Measurements from ENCODE around the gene KCNIP2. TPM values are rescaled to one million over a fixed set of nuclear protein-coding genes. Genes with fewer than 3 reads are reported as not detected.
"Not testable (repeated sequence)": the region's sequence is repeated elsewhere in the genome, so short reads cannot be mapped to it uniquely, and the experiment has no call there.

KCNIP2 gene
- polyA plus RNA-seq, 1 donor: 6.0 TPM

GRCh38 chr10:101827919-101828600, 15.5 kb downstream of the KCNIP2 start:
- DNase-seq: no peak

- DNase-seq: no peak
Observed at GRCh38 chr10:101826852-101827434, 16.7 kb downstream of the KCNIP2 start.

DNA sequence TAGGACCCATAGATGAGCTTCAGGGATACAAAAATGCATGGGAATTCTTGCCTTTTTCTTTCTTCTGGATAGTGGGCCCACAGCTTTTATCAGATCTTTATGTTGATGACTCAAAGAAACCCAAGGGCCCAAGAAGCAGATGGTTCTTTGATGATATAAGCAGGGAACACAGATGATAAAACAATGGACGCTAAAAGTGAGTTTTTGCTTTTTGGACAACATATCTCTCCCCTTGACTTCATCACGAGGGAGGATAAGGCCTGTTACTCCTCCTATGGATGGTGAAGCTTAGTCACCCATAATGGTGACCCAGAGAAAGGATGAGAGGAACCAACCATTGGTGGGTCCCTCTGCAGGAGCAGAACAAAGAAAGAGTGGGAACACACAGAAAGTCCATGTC, 18.9 kb downstream of the KCNIP2 start:
- no peak for DNase-seq

DNA sequence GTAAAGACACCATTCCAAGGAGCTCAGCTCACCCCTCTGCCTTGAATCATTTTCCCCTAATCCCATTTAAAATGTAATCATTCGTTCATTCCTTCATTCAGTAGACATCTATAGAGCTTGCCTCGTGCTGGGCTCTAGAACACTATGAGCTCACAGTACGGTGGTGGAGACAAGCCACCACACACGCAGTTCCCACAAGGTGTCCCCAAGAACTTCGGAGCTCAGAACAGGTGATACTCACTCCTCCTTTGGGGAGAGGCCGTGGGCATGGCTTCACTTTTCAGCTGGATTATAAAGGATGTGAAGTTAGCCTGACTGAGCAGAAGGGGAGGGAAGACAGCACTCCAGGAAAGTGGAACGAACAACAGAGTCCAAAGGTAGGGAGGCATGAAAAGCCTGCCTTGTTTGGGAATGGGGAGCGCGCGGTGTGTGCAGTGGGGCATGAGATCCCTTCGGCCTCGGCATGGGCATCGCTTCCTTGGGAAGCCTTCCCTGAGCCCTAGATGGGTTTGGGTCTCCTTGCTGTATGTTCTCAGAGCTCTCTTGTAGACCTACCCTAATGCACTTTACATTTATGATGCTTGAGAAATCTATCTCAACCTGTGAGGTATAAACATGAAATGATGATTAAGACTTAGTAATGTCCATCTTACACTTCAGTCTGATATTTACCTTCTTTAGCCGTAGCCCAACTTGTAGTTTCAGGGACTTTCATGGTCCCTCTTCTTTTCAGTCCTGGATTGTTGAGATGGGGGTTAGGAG, 24.5 kb downstream of the KCNIP2 start:
- DNase-seq: no peak

DNA sequence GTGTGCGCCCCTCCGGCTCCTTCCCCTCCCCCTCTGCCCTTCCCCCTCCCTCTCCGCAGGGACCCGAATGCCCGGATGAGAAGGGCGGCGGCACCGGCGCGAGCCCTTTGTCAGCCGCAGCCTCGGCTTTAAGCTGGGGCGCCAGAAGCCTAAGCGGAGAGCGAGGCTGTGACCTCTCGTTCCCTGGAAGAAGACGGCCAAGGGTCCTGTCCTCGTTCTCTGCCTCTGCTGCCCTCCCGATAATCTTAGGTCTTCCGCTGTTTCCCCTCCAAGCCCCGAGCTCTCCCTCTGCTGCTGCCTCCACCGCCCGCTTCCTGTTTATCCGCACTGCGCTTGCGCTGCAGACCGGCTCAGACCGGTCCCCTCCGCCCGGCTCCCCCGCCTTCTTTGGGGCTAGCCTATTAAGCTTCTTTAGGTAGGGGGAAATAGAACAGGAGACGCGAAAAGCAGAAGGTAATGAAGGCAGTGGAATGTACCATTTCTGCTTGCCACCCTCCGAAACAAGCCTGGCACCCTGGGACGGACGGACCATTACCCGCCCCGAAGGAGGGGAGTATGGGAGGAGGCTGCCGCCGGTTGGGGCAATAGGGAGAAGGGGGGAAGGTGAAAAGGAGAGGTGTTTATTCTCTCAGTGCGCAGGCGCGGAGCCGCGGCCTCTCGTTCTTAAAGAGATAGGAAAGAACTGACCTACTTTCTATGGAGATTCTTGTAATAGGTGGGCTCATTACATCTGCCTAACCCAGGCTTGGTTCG, 25.3 kb downstream of the KCNIP2 start, which contains the start of gene OGA:
OGA (minus strand) TSS at position 326 of the 753 bp plus-strand sequence. CDS start 422 bp downstream, outside the sequence.
- DNase-seq: peak; percentile 98

- DNase-seq: peak; percentile 91
Observed at GRCh38 chr10:101817337-101818118, 26.1 kb downstream of the KCNIP2 start.

GRCh38 chr10:101816913-101817336, 26.7 kb downstream of the KCNIP2 start:
- no peak for DNase-seq

- DNase-seq: no peak
Observed at GRCh38 chr10:101816376-101816775, 27.2 kb downstream of the KCNIP2 start.

GRCh38 chr10:101814466-101815071, 29.0 kb downstream of the KCNIP2 start:
- DNase-seq: no peak

- no peak for DNase-seq
Observed at GRCh38 chr10:101812606-101813005, 31.0 kb downstream of the KCNIP2 start.

DNA sequence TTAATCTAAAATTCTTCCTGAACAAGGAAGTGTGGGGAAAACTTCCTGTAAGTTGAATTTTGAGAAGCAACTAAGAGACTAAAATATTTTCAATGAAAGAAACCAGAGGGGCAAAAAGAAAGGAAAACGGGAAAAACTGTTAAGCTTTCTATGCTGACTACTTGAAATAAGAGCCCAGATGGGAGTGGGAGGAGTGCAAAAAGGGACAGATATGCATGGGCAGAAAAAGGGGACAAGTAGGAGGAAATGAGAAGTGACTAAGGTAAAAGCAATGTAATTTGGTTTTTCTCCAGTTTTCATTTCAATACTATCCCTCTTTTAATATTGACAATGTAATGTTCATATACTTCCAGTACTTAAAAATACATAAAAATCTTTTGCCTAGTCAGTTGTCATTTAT, 36.4 kb downstream of the KCNIP2 start:
- no peak for DNase-seq

DNA sequence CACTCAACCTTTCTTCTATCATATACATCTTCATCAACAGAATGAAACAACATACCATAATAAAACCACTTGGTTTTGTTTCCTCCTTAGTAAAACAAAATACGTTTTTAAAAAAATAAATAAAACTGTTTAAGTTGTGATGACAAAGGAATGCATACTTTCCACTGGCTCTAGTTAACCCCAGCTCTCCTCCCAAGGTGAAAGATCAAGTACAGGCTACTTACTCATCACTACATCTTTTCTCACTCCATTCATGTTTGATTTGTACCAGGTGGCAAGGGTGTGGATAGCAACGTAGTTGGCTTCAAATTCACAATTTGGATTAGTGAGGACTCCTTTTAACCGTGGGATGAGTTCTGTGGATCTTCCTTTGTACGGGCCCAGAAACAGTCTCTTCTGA, 40.1 kb downstream of the KCNIP2 start:
- no peak for DNase-seq

DNA sequence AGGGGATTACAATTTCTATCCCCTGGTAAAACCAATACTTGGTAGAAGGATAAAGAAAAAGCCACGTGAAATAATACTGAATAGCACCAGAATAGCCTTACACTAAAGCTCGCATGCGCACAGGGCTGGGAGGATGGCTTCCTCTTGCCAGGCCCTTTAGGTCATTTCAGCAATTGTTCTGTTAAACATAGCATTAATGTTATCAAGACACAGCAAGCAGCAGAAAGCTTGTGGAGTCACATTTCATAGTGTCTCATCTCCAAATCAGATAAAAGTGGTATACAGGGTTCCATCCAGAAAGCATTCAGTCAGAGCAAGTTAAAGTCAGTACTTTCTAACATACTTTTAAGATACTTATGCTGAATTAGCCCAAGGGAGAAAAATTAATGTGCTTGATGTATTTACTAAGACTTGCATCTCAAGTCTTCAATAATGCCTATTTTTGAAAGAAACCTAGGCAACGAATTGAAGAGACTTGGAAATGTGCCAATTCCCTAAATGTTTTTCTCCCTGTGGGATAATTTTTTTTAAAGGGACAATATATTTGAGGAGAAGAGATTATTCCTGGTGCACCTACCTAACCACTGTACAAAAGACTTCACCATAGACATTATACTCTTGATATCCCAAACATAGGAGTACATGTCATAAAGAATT, 46.1 kb downstream of the KCNIP2 start:
- no peak for DNase-seq

DNA sequence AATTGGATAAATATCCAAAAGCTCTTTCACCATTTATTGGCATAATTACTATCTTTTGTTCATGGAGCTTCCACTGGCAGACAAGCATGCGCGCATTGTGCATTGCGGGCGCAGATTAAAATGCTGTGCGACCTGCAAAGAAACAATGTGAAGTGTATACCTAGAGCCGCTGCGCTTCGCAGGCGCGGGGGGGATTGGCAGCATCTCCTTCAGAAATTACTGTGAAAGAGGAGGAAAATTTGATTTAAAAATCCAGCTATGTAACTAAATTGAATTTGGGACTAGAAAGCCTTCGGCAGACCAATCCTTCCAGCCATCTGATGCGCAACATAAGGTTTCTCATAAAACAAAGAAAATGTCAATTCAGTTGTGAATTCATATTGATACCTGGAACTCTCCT, 50.1 kb downstream of the KCNIP2 start:
- no peak for DNase-seq

DNA sequence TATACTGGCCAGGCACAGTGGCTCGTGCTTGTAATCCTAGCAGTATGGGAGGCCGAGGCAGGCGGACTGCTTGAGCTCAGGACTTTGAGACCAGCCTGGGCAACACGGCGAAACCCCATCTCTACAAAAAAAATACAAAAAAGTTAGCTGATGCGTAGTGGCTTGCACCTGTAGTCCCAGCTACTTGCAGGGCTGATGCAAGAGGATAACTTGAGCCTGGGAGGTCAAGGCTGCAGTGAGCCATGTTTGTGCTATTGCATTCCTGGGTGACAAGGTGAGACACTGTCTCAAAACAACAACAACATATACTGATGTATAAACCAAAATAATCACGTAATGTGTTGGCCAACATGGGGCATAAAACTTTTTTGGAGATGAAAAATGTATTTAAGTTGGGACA, 53.9 kb downstream of the KCNIP2 start:
- DNase-seq: no peak

DNA sequence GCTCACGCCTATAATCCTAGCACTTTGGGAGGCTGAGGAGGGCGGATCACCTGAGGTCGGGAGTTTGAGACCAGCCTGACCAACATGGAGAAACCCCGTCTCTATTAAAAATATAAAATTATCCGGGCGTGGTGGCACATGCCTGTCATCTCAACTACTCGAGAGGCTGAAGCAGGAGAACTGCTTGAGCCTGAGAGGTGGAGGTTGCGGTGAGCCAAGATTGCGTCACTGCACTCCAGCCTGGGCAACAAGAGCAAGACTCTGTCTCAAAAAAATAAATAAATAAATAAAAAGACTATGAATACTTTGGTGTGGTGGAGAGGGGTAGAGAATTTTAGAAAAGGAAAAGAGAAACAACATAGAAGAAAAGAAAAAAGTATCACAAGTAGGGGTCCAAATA, 54.4 kb downstream of the KCNIP2 start:
- not testable (repeated sequence) for DNase-seq

GRCh38 chr10:101785801-101786200, 57.8 kb downstream of the KCNIP2 start:
- no peak for DNase-seq

GRCh38 chr10:101784558-101784957, 59.0 kb downstream of the KCNIP2 start:
- DNase-seq: no peak

DNA sequence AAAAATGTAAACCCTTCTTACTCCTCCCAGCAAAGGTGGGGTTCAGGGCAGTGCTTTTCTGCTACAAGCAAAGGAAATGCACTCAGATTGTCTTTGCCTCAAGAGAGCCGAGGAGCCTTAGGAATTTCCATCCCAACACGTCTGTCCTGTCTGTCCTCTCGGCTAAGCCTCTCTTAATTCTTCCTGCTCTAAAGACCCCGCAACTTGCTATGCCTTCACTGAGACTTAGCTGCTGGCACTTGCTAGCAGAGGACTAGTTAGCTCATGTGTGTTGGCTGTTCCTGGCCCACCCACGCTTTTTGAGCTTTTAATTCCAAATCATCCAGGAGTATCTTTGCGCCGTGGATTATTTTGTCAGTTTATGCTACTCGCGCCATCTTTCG, 59.9 kb downstream of the KCNIP2 start:
- DNase-seq: no peak

GRCh38 chr10:101782811-101783735, 60.5 kb downstream of the KCNIP2 start, which contains the start of gene NPM3:
NPM3 (minus strand) TSS chr10:101783446; CDS start chr10:101783390, 56 bp downstream.
- DNase-seq: peak; percentile 86

Measured in hindlimb muscle (tissue), 1 donor.